DND-41 (cell line): ENCODE measurements around the gene ZDHHC14.

Source experiments
- ATAC-seq: fragments of 200-7000 bp; cut with Tn5 transposase; 3 replicates; pipeline ENCODE4 v1.9.1; 2021; ENCODE audit warnings: low read depth; ENCODE audit not compliant: insufficient read depth
- DNase-seq: peaks from one replicate; pipeline ENCODE4 v3.0.0-alpha.2; 2020
- H2AFZ ChIP-seq: 2 replicates; pipeline ENCODE4 v1.6.0; 2012; ENCODE audit warnings: low read depth, low read length
- H3K27ac ChIP-seq: 2 replicates; pipeline ENCODE4 v1.5.1; 2012; ENCODE audit warnings: low read length, inconsistent platforms
- H3K27me3 ChIP-seq: fragments of 200-600 bp; sonication (generic); 2 replicates; pipeline ENCODE4 v1.6.0; 2012; ENCODE audit warnings: low read length, mild to moderate bottlenecking, inconsistent platforms; ENCODE audit not compliant: insufficient read depth, poor library complexity
- H3K36me3 ChIP-seq: 2 replicates; pipeline ENCODE4 v1.5.1; 2012; ENCODE audit warnings: low read length, inconsistent platforms; ENCODE audit not compliant: insufficient read depth
- H3K4me1 ChIP-seq: 2 replicates; pipeline ENCODE4 v1.5.1; 2012; ENCODE audit warnings: mild to moderate bottlenecking, low read length; ENCODE audit not compliant: insufficient read depth
- H3K4me2 ChIP-seq: 2 replicates; pipeline ENCODE4 v1.6.0; 2012; ENCODE audit warnings: mild to moderate bottlenecking, moderate library complexity, low read length, inconsistent platforms; ENCODE audit not compliant: insufficient read depth
- H3K4me3 ChIP-seq, 2 experiments: fragments of 200-600 bp in 1 of 2; shearing (Covaris generic) in 1 of 2; 2 replicates each; pipeline ENCODE4 v1.5.1; 2012 to 2016; ENCODE audit warnings: inconsistent platforms in 2 of 2, low read length in 2 of 2, mild to moderate bottlenecking in 2 of 2, low read depth in 1 of 2, moderate library complexity in 1 of 2
- H3K79me2 ChIP-seq: 2 replicates; pipeline ENCODE4 v1.6.0; 2012; ENCODE audit warnings: low read length, inconsistent platforms; ENCODE audit not compliant: insufficient read depth
- H3K9ac ChIP-seq: 2 replicates; pipeline ENCODE4 v1.6.0; 2012; ENCODE audit warnings: low read depth, mild to moderate bottlenecking, inconsistent platforms, low read length, moderate library complexity
- H3K9me3 ChIP-seq: 2 replicates; pipeline ENCODE4 v1.5.1; 2012; ENCODE audit warnings: low read length, moderate library complexity, mild to moderate bottlenecking, inconsistent platforms; ENCODE audit not compliant: insufficient read depth, severe bottlenecking
- H4K20me1 ChIP-seq: 2 replicates; pipeline ENCODE4 v1.6.0; 2012; ENCODE audit warnings: low read length; ENCODE audit not compliant: insufficient read depth
- EZH2 ChIP-seq: IDR thresholded peaks from 3 replicates; pipeline ENCODE4 v1.6.1; 2012; ENCODE audit warnings: borderline replicate concordance, low read depth, mild to moderate bottlenecking, moderate library complexity, low read length, inconsistent platforms; ENCODE audit not compliant: severe bottlenecking
- TF ChIP-seq, protein P1 (sequence below): IDR thresholded peaks from 2 replicates; pipeline ENCODE4 v1.5.1; 2012; ENCODE audit warnings: borderline replicate concordance, low read length, moderate library complexity, mild to moderate bottlenecking; ENCODE audit not compliant: poor library complexity, severe bottlenecking; ENCODE audit errors: extremely low read depth

ZDHHC14 gene

DNA sequence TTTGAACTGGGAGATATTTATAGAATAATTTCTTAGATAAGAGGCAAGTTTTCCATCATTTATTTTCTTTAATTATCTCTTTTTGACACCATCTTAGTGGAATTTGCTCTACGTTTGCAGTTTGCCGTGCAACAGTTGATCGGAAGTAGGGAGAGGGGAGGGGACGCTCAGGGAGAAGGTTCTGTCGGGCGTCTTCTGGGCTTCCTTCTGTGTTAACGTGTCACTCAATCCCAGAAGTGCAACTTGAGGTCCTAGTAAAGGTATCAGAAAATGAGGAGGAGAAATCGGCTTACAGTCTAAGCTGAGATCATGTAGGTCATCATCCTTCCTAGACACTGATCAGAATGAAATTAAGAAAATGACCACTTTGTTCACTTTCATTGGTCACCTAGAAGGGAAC, 293.1 kb downstream of the ZDHHC14 start:
- Histone ChIP-seq H2AFZ (no peak overlapping the region), H3K79me2 (no peaks in the 10 kb centered on the region), H3K9me3 (no peaks in the 10 kb centered on the region), H4K20me1 (no peaks in the 10 kb centered on the region), H3K4me2 (no peak overlapping the region), H3K27me3 (peaks cover 17% of the 10 kb centered on the region), H3K27ac (no peak overlapping the region), H3K4me3 (no peak overlapping the region), H3K9ac (no peak overlapping the region), H3K36me3 (no peaks in the 10 kb centered on the region), H3K4me1 (no peaks in the 10 kb centered on the region; the same call in 1 of the 2 replicates)
- TF ChIP-seq, protein P1, sequence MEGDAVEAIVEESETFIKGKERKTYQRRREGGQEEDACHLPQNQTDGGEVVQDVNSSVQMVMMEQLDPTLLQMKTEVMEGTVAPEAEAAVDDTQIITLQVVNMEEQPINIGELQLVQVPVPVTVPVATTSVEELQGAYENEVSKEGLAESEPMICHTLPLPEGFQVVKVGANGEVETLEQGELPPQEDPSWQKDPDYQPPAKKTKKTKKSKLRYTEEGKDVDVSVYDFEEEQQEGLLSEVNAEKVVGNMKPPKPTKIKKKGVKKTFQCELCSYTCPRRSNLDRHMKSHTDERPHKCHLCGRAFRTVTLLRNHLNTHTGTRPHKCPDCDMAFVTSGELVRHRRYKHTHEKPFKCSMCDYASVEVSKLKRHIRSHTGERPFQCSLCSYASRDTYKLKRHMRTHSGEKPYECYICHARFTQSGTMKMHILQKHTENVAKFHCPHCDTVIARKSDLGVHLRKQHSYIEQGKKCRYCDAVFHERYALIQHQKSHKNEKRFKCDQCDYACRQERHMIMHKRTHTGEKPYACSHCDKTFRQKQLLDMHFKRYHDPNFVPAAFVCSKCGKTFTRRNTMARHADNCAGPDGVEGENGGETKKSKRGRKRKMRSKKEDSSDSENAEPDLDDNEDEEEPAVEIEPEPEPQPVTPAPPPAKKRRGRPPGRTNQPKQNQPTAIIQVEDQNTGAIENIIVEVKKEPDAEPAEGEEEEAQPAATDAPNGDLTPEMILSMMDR, result no peak
- TF ChIP-seq EZH2, result no peak
- no peak for ATAC-seq
- DNase-seq, result no peak

DNA sequence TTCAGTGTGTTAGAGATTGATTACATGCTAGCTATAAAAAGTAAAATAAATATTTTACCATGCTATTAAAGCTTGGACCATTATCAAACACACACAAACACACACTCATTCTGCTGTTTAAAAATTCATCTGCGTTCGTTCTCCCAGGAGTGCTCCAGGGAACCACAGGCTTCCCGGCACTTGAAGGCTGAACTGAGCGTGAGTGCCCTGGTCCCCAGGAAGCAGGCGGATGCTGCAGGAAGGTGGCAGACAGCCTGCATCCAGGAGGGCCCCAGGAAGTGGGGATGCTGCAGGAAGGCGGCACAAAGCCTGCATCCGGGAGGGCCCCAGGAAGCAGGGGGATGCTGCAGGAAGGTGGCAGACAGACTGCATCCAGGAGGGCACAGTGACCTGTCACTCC, 294.8 kb downstream of the ZDHHC14 start:
- Histone ChIP-seq H3K27me3 (peaks cover 20% of the 10 kb centered on the region), H3K9me3 (no peaks in the 10 kb centered on the region), H3K27ac (no peak overlapping the region), H4K20me1 (no peaks in the 10 kb centered on the region), H3K36me3 (no peaks in the 10 kb centered on the region), H3K79me2 (no peaks in the 10 kb centered on the region), H3K4me2 (no peak overlapping the region), H2AFZ (no peak overlapping the region), H3K4me3 (no peak overlapping the region), H3K4me1 (no peaks in the 10 kb centered on the region), H3K9ac (no peak overlapping the region)
- no peak for ATAC-seq
- no peak for TF ChIP-seq EZH2
- TF ChIP-seq, protein P1, result no peak
- no peak for DNase-seq

DNA sequence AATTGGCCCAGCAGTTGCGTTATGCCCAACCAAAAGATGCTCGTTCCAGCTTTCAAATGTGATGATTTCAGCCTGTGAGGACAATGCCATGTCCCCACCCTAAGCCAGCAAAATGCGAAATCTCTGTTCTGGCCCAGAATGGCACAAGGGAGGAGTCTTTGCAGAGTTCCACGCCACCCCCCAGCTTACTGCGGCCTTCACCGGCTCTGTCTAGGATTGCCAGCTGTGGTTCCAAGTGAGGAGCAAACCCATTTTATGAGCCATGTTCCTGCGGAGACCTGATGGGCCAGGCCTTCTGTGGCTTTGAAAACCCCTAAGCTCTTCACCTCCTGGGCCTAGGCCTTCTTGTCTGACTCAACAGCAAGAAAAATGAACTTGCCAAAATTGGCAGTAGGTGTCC, 295.3 kb downstream of the ZDHHC14 start:
- ATAC-seq, result no peak
- no peak overlapping the region for H3K4me3 ChIP-seq
- TF ChIP-seq, protein P1, result no peak
- no peaks in the 10 kb centered on the region for H3K79me2 ChIP-seq
- H3K9me3 ChIP-seq, result no peaks in the 10 kb centered on the region
- H3K4me2 ChIP-seq, result no peak overlapping the region
- no peak overlapping the region for H3K9ac ChIP-seq
- H4K20me1 ChIP-seq, result no peaks in the 10 kb centered on the region
- H2AFZ ChIP-seq, result no peak overlapping the region
- H3K27me3 ChIP-seq, result peaks cover 21% of the 10 kb centered on the region
- DNase-seq, result no peak
- H3K36me3 ChIP-seq, result no peaks in the 10 kb centered on the region
- H3K27ac ChIP-seq, result no peak overlapping the region
- no peaks in the 10 kb centered on the region for H3K4me1 ChIP-seq

DNA sequence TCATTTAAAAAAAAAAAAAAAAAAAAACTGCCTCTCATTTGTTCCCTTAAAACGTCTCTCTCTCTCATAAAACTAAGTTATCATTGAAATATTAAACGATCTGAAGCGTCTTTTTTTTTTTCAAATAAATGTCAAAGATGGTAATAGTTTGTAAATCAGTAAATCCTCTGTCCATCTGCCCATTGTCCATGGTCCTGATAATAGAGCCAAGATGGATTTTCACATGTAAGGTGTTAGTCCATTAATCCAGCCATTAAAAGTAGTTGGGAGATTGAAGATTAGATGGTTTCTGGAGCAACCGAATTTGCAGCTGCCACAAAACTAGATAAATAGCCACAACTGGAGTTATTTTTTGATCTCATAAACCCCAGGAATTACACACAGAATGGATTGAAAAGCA, 296.2 kb downstream of the ZDHHC14 start:
- no peak for ATAC-seq
- DNase-seq, result no peak
- Histone ChIP-seq H3K4me3 (no peak overlapping the region), H3K27ac (no peak overlapping the region), H3K27me3 (peaks cover 21% of the 10 kb centered on the region), H3K4me2 (no peak overlapping the region), H3K9me3 (no peaks in the 10 kb centered on the region), H3K79me2 (no peaks in the 10 kb centered on the region), H4K20me1 (no peaks in the 10 kb centered on the region), H3K9ac (no peak overlapping the region), H3K4me1 (no peaks in the 10 kb centered on the region), H3K36me3 (no peaks in the 10 kb centered on the region), H2AFZ (no peak overlapping the region)
- no peak for TF ChIP-seq EZH2
- TF ChIP-seq, protein P1, result no peak
